22Rv1 (cell line): ENCODE data around the gene SLC13A3.

Experiments used
- CTCF ChIP-seq: fragments of 450-650 bp; IDR thresholded peaks from 2 replicates; pipeline ENCODE4 v1.5.1; 2017; ENCODE audit warnings: mild to moderate bottlenecking
- ZFX ChIP-seq: fragments of 450-650 bp; IDR thresholded peaks from 2 replicates; pipeline ENCODE4 v1.6.1; 2017; ENCODE audit warnings: antibody characterized with exemption, borderline replicate concordance

DNA sequence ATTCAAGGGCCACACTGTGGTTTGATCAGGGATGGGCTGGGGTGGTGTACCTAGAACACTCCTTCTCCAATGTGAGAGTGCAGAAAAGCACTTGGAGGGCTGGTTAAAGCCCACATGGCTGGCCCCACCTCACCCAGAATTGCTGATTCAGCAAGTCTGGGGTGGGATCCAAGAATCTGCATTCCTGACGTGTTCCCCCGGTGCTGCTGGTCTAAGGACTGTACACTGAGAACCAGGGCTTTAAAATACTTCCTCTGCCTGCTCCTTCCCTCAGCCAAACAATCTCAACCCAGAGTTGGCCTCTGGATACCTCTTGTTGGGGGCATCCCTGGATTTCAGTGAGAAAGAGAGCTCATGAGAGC is 87.4 kb downstream of the SLC13A3 start:
- TF ChIP-seq CTCF (no peak), ZFX (no peak)
